NCI-H1436 (cell line): Measurements from ENCODE around the gene DCTN3.
A peak's percentile ranks its signal among the peaks of the same experiment; 100 is the strongest.

Experiments
- DNase-seq: peaks from one replicate; lab custom pipeline; 2025; lab: John Stamatoyannopoulos, UW

Gene DCTN3

DNA sequence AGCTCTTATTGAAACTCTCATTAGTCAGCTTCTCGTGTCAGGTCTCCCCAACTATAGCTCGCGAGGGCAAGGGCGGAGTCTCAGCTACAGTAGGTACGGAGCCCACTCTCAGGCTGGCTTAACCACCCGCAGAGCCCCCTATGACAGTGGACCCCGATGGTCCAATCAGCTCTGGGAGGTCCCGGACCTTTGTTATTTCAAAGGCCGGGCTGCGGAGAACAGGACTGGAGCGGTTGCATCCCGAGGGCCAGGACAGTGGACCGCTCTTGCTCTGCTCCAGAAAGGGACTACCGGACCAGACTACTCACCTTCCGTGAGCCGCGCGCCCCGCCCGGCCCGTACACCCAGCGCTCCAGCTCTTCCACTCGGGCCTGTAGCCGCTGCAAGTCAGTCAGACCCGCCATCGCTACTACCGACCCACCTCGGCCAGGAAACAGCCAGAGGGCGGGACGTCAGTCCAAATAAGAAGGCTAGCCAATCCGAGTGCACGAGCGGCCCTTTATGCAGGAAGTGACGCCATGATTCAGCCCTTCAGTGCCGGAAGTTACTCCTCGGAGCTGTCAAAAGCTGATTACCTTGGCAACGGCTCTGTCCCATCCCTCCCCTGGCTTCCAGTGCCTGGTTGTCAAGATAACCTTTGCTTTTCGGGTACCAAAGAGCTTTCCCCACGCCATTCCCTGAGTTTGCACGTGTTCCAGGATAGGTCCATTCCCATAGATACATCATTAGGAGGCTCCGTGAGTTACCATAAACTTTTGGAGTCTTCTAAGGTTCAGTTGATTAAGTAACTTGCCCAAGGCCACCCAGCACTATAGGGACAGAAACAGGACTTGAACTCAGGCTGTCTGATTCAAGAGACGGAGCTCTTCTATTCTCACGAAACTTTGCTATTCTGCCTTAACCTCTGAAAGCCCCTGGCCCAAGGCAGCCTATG, at the start of gene DCTN3:
Gene DCTN3 (minus strand): TSS at position 435 of the 934 bp plus-strand sequence. CDS start 31 bp downstream, at position 404.
- peak; percentile 96 for DNase-seq

DNA sequence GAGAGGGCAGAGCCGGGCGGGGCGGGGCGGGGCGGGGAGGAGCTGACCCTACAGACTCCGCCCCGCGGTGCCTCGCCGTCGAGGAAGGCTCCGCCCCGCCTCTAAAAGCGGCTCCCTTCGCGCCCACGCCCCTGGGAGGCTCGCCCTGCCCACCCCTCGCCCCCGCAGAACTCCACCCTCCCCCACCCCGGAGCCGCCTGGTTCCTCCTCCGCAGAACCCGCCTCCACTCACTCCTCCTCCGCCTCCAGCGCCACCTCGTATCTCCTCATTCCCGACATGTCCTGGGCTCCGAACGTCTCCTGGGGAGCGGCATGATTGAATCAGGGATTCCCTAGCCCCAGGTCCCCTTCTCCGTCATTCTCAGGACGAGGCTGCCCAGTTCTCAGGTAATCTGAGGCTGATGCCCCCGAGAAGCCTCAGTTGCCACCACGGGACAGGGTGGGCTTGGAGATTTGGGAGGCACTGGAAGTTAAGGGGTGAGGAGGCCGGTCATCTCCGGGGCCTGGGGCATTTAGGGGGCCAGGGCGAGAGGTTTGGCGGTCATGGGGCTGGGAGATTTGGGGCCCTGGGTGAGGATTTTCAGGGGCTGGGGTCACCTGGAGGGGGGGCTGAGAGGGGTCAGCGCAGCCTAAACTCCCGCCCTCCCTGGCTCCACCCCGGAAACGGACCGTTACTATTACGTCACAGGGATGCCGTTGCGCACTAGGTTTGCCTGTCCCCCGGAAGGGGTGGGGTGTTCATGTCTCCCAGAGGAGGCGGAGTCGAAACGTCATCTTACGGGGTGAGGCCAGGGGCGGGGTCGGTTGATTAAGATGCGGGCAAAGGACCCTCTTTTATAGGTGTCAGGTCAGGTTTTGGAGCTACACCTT, 45.3 kb upstream of the DCTN3 start:
- DNase-seq = peak; percentile 97

DNA sequence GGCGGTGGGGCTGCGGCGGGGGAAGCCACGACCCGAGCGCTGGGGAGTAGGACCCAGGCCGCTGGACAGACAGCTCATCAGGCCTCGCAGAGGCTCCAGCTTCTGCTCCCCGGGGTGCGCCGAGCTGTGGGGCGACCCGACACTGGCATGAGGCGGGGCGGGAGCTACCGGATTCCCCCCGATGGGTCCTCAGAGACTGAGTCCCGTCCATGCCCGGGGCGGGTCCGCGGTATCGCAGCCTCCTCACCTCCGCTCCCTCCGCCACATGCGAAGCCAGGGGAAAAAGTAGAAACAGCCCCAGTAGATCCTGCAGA, 44.7 kb upstream of the DCTN3 start:
- DNase-seq = no peak

DNA sequence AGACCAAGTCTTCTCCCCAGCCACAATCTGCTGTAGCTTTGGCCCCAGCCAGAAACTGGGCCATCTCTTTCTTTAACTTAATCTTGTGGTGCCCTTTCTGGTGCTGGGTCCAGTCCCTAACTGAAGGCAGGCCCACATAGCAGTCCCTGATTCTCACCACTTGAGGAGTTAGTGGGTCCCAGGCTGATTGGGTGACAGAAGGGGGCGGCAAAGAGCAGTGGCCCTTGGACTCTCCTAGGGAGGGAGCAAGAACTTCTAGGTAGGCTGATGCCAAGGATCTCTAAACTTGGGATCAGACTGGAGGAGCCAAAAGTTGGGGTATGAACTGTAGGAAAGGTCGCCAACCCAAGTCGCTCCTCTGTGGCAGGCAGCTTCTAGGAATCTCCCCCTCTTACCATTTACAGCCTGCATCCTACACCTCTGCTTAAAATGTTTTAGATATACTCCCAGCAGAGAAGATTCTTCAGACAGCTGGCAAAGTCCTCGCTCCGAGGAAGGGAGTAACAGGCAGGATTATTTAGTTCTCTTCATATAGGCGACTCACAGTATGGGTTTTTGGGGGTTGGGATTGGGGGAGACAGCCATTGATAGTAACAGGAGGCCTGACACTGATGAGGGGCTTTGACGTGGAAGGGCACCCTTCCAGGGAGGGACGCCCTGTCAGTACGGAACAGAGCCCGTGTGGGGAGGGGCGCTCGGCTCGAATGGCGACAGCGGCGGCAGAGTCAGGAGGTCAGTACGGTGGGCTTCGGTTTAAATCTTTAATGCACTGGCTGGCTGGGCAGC, 44.2 kb upstream of the DCTN3 start:
- peak; percentile 21 for DNase-seq

DNA sequence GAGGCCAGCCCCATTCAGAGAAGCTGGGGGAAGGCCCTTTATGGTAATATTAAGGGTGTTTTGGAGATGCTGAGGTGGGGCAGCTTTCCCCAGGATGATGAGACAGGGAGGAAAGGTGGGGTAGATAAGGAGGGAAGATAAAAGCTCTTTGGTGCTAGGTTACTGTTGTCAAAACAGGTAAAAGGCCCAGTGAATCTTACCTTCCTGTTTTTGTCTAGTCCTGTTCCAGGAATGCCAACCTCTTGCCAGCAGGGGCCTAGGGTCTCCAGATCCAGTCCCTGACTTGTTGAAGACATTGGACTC, 43.0 kb upstream of the DCTN3 start:
- no peak for DNase-seq

DNA sequence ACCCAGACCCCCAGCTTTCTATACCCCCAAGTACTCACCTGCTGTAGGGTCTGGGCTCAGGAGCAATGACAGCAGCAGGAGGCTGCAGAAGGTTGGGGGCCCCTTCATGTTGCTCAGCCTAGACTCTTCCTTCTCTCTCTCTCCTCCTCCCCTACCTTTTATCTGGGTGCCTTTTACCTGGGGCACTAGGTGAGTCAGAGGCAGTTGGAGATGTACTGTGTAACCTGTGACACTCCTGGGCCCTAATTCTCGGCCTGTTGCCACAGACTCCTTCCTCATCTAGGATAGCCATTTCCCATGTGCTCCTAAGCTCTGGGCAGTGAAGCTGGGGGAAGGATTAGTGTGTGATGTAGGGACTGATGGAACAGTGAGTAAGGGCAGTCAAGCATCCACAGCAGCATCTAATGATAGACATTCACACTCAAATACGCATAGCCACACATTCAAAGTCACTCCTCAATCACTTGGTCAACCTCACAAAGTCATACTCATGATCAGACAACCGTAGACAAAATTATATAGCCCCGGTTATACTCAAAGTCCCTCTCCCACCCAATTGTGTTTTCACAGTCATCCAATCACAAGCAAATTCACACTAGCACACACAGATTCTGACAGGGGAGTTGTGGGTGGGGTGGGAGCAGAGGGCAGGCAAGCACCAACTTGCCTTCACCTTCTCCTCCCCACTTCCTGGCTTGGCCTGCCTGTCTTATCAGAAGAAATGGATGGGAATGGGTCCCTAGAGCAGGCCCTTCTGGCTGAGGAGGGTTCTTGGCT, 42.4 kb upstream of the DCTN3 start, which contains the start of gene CCL27:
Gene CCL27 (minus strand): TSS at position 132 of the 777 bp plus-strand sequence. CDS start 24 bp downstream, at position 108.
- no peak for DNase-seq

DNA sequence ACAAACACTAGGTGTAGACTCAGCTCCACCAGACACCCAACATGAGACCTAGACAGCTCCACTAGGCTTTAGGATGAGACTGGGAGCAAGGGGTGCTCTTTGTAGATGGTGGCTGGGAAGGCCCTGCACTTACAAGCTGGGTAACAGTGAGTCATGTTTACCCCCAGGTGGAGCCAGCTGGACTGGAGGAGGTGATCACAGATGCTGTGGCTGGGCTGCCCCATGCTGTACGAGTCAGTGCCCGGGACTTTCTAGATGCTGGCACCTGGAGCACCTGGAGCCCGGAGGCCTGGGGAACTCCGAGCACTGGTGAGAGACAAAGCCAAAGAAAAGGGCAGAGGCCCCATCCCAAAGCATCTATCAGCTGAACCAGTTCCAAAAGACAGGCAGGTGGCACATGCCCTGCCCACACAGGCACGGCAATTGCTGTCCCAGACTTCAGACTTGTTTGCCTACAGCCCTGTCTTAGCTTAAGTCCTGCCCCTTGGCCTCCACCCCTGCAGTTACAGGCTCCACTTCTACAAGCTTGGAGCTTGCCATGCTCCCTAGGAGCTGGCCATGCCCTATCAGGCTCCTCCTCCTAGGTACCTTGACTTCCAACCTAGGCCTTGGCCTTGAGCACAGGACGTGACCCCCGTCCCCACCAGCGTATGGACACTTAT, 39.4 kb upstream of the DCTN3 start:
- DNase-seq = no peak

DNA sequence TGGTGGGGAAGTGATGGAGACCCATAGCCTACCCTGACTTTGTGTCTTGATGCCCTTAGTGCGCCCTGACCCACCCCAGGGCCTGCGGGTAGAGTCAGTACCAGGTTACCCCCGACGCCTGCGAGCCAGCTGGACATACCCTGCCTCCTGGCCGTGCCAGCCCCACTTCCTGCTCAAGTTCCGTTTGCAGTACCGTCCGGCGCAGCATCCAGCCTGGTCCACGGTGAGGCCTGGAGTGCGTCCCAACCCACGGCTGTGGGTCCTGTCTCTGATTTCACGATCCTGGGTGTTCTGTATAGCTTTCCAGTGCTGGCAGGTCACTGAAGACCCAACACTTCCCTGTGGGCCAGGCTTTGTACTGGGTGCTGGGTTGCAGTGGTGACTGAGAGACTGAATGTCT, 38.2 kb upstream of the DCTN3 start:
- DNase-seq = no peak

DNA sequence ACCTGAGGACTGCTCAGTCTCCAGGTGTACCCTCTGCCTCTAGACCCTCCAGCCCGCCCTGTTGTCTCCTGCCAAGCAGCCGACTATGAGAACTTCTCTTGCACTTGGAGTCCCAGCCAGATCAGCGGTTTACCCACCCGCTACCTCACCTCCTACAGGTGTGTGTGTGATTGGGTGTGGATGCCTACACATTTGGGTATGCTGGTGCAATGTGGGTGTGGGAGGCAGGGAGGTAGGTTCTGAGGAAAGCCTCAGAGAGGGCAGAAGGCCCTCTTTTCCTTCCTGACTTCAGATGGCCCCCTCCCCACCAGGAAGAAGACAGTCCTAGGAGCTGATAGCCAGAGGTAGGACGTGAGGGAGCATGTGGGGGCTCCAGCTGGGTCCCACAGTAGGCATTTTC, 36.7 kb upstream of the DCTN3 start:
- DNase-seq = no peak

DNA sequence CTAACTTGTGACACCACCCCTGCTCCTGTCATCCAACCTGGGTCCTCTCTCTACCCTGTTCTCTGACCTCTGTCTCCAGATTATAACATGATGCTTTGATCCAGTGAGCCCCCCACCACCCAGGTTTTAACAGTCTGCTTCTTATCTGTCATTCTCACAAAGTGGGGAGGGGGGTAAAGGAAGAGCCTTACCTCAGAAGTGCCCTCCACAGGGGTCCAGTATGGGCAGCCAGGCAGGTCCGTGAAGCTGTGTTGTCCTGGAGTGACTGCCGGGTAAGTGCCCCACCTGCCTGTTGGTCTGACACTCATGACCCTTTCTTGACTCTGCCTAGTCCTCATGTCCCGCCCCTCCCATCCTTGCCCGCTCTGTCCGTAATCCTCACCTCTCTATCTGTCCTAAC, 35.1 kb upstream of the DCTN3 start:
- no peak for DNase-seq

DNA sequence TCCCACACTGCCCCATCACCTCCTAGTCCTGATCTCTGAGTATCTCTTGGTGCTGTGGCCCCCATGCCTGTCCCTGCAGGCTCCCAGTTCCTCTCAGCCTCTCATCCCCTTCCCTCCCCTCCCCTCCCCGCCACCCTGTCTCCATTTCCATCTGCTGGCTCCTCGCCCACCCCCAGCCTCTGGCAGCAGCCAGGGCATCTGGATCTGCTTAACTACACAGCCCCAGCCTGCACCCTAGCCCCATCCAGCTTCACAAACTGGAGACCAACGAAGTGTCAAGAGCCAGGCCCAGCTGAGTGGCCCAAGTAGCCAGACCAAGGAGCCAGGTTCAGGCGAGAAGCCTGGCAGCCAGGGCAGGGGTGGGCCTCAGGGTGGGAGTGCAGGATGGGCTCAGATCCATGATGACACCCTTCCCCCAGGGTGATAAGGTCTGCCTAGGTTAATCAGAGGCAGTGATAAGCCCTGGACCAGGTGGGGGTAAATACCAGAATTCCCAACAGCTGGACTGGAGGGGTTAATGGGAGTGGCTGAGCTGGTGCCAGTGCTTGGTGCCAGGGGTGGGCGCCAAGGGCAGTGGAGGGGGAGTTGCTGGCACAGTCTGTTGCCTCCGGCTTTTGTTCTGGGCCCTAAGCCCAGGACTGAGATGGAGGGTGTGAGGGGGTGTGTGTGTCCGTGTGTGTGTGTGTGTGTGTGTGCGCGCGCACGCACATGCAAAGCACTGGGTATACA, 34.2 kb upstream of the DCTN3 start:
- DNase-seq = no peak

DNA sequence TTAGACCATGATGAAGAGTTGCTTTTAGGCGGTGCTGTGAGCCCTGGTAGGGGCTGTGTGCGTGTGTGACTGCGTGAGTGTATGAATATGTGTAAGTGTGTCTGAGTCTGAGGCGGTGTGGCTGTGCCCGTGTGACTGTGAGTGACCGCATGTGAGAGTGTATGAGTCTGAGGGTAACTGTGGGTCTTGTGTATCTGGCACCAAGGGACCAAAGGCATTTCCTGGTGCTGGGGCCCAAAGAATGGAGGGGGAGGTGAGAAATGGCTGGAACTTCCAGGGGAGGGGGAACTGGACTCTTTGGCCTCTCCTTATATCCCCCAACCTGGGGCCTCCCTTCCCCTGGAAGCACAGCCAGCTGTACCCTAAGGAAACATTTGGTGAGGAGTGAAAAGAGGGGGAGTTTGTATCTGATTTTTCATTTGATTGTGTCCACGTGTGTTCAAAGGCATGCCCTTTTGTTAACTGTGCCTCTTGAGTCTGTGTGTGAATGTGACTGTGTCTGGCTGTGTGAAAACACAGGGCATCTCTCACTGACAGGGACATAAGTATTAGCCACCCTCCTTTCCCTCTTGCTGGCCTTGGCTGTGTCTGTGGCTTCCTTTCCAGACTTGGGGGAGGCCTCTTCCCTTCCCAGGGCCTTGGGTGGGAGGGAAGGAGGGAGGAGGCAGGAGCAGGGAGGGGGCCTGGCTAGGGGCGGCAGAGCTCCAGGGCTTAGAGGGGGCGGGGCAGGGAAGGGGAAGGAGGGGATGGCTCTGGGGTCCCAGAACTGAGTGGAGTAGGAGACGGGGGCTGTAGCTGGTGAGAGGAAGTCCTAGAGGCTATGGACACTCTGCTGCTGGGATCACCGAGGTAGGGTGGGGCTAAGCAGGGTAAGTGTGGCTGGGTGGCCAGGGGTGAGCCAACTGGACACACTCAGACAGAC, 33.1 kb upstream of the DCTN3 start:
- DNase-seq = no peak

DNA sequence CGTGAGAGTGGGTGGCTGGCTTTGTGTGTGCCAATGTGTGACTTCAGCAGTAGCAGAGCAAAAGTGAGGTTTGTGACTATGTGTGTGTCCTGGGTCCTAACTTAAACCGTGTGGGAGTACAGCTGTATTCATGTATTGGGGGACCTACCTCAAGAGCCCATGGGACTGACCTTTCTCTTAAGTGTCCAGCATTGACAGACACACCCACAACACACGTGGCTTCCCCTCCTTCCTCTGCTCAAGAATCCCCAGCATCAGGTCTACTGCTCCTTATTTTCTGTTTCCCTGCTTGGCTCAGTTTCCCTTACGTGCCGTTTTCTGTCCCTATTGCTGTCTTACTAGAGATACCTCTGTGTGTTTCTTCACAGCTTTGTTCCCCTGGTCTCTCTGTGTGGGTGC, 32.3 kb upstream of the DCTN3 start:
- DNase-seq = no peak

DNA sequence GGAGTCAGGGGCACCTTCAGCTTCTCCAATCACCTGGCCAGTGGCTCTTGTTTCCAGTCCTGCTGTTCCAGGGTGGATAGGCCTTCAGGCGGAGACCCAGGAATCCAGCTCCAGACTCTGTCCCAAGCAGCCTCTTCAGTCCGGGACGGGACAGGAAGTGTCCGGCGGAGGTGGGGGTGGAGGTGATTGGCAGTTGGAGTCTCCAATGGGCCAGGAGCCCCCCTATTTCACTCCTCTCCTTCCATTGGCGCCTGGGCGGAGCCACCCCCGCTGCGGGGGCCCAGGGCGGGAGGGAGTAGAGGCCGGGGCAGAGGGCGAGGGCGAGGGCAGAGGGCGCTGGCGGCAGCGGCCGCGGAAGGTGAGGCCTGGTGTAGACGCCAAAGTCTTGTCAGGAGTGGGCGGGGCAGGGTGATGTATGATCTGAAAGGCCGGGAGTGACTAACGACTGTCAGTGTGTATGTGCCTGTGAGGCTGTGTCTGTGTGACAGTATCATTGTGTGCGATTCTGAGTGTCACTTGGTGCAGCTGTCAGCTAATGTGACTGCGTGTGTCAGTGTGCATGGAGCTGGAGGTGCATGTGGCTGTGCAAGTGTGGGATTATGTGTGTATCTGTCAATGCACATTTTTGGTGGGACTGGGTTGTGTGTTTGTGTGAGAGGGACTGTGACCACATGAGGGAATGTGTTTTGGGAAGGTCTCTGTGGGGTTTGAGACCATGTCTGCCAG, 31.7 kb upstream of the DCTN3 start, which contains the start of gene IL11RA:
Gene IL11RA (plus strand): TSS at position 310 of the 726 bp plus-strand sequence. CDS start 3,033 bp downstream, outside the sequence.
- no peak for DNase-seq

DNA sequence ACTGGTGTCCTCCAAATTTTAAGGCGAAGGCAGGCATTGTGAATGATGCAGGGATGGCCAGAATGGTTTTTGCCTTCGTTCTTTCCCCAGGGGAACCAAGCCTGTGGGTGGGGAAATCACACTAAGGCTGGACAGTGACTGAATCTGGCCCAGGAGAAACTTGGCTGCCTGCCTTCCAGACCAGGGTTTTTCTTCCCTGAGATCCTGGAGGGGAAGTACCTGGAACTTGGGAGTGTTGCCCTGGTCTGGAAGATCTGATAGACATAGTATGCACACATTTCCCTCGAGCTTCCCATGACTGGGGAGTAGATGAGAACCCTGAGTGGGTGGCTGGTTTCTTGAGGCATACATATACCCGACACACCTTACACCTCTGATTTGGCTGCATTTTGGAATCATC, 31.0 kb upstream of the DCTN3 start:
- no peak for DNase-seq

DNA sequence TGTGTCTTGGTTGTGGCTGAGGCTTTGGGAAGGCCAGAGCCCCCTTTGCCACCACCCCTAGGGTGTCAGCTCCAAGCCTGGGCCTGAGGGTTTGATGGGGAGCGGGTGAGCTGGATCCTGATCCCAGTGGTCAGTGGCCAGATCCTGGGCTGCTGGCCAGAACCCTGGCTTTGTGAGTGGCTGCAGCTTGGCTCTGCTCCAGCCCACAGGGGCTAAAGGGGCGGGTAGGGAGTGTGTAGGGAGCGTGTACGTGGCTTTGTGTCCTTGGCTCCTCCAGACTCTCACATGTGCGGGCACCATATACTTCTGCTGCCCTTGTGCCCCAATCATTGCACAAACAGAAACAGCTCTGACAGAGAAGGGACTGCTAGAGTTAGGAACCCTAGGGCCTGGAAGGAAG, 30.5 kb upstream of the DCTN3 start:
- DNase-seq = no peak

DNA sequence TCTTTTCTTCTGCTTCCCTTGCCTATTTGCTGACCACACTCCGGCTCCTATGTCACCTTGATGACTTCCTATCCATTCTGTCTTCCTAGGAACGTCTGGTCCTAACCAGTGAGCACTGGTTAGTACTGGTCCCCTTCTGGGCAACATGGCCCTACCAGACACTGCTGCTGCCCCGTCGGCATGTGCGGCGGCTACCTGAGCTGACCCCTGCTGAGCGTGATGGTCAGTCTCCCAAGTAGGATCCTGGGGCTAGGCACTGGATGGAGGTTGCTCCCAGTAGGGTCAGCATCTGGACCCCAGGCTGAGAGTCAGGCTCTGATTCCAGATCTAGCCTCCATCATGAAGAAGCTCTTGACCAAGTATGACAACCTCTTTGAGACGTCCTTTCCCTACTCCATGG, 28.4 kb upstream of the DCTN3 start:
- DNase-seq = no peak

DNA sequence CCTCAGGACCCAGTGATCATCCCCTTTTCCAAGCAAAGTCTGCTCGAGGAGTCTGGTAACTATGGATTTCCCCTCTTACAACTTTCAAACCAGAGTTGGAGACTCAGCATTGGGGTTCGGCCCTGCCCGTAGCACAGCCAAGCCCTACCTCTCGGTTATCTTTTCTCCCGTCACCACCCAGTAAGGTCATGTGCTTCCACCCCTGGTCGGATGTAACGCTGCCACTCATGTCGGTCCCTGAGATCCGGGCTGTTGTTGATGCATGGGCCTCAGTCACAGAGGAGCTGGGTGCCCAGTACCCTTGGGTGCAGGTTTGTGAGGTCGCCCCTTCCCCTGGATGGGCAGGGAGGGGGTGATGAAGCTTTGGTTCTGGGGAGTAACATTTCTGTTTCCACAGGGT, 27.4 kb upstream of the DCTN3 start:
- no peak for DNase-seq

DNA sequence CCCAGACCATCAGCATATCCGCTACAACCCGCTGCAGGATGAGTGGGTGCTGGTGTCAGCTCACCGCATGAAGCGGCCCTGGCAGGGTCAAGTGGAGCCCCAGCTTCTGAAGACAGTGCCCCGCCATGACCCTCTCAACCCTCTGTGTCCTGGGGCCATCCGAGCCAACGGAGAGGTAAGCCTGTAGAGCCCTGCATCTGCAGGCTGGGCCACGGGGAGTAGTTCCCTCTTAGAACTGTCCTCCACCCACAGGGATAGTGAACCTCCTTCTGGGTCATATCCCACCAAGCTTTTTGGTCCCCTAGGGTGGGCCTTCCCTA, 26.7 kb upstream of the DCTN3 start:
- DNase-seq = no peak
